HG02973 (cell line): ENCODE data around the gene MRC2.

Source experiments
- ATAC-seq: cut with Tn5 transposase; IDR thresholded peaks from one replicate; pipeline ENCODE4 v1.9.1; 2021; ENCODE audit warnings: moderate library complexity; ENCODE audit not compliant: unreplicated experiment

MRC2 gene

DNA sequence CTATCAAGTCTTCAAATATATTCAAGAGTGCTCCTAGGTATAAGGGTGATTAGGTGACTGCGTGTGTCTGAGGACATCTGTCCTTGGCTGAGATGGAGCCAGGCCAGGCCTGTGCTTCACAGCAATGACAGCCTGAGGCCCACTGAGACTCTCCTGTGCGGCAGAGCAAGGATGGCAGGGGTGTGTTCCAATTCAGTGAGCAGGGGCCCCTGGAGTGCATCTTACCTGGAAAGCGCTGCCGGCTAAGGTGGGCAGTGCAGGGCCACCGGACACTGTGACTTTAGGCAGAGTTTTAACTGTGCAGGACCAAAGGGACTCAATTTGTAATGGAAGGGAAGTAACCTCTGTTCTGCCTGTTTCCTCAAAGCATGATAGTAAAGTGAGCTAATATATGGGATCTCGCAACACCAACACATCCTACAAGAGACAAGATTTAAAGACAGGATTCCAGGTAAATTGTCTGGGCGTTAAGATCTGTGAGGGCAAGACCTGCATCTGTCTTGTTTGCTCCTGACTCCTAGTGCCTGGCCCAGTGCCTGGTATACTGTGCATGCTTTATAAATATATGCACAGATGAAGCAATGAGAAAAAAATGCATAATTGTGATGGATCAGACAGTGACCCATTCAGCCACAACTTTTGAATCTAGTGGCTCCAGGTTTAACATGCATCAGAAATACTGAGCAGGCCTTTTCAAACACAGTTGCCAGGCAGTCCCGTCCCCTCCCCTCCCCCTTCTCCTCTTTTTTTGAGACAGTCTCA is 86.7 kb downstream of the MRC2 start:
- no peak for ATAC-seq

DNA sequence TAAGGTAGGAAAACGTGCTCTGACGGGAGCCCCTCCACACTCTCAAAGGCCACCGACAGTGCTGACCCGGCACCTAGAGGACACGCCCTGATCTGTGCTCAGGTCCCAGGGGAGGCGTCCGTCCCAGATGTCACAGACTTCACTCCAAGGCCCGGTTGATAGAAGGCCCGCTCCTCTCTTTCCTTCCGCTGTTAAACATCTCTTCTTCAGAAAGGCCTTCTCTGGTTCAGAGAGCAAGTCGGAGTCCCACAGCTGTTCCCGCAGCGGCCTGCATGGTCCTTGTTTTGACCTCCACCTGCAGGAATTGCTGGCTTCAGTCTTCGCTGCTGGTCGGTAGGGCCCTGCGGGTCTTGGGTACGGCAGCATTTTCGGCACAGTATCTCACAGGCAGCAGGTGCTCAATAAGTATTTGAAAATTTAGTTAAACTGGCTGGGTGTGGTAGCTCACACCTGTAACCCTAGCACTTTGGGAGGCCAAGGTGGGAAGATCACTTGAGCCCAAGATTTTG is 88.5 kb downstream of the MRC2 start:
- no peak for ATAC-seq

DNA sequence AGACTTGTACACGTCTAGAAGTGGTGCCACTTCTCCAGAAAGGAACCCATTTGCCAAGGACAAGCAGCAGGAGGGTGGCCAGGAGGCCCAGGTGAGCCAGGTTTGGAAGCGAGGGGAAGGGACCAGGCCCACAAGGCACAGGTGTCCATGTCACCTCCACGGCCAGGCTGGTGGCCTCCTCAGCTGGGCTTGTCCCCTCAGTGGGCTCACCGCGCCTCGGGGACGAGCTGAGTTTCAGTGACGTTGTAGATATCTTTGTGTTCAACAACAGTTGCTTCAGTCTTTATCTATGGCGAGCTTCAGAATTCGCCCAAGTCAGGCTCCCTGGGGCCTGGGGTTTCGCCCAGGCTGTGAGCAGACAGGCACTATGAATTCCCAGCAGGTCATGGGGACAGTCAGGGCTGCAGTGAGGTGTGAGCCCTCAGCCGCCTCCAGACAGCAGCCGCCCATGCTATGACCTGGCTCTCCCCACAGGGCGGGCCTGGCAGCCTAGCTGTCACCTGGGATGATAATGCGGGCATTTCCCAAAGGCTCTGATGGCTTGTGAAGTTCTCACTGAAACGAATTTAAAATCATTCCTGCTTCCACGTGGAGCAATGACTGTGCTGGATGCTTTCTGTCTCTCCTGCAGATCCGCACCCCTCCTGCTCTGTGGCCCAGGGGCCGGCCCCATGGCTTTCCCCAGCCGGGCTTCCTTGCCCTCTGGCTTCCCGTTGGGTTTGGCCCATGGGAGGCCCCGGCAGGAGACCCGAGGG is 89.5 kb downstream of the MRC2 start:
- ATAC-seq = no peak

DNA sequence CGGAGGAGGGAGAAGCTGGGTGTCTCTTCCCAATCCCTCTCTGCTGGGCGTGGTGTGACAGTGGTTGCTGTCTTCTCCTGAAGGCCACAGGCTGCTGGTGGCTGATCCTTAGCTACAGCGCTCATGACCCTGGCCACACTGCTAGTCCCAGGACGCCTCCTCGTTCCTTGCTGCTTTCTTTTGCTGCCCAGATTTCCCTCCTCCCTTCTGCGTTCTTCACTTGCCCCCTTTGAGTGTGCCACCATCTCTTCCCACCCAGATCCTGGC is 90.1 kb downstream of the MRC2 start:
- no peak for ATAC-seq

DNA sequence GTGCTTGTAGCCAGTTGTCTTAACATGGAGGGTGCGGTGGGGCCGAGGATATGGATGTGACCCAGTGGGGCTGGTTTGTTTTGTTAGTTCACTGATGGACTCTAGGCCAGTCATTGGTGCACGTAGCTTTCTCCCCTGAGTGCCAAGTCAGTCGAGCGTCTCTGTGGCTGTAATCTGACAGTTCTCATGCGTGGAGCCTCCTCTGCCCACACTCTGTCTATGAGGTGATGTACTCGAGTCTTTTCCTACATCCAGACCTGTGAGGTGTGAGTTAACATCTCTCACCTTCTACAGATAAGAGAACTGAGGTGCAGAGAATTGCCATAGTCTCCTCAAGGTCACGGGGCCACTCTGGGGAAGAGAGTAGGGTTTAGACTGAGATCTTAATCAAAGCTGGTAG is 90.4 kb downstream of the MRC2 start:
- no peak for ATAC-seq

DNA sequence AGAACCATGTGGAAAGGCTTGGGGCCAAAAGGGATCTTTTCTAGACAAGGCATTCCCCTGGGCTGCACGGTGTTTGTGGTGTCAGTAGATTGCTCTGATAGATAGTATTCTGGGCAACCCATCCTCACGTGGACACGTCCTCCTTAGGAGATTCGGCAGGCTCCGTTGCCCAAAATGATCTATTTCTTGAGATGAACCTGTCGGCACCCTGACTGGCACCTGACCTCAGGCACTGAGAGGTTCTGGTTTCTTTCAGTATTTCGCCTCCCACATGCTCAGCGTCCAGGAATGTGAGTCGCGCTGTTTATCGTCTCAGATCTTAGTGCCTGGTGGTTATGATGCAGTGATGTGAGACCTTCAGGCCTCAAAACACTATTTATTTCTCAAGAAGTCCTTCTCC is 91.0 kb downstream of the MRC2 start:
- ATAC-seq = no peak

DNA sequence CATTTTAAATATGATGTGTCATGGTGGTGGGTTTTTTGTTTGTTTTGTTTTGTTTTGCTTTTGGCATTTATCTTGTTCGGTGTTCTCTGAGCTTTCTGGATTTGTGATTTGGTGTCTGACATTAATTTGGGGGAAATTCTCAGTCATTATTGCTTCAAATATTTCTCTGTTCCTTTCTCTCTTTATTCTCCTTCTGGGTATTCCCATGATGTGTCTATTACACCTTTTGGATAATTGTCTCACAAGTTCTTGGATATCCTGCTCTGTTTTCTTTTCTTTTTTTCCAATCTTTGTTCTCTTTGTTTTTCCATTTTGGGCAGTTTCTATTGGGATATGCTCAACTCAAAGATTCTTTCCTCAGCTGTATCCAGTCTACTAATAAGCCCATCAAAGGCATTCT is 92.1 kb downstream of the MRC2 start:
- ATAC-seq = no peak

DNA sequence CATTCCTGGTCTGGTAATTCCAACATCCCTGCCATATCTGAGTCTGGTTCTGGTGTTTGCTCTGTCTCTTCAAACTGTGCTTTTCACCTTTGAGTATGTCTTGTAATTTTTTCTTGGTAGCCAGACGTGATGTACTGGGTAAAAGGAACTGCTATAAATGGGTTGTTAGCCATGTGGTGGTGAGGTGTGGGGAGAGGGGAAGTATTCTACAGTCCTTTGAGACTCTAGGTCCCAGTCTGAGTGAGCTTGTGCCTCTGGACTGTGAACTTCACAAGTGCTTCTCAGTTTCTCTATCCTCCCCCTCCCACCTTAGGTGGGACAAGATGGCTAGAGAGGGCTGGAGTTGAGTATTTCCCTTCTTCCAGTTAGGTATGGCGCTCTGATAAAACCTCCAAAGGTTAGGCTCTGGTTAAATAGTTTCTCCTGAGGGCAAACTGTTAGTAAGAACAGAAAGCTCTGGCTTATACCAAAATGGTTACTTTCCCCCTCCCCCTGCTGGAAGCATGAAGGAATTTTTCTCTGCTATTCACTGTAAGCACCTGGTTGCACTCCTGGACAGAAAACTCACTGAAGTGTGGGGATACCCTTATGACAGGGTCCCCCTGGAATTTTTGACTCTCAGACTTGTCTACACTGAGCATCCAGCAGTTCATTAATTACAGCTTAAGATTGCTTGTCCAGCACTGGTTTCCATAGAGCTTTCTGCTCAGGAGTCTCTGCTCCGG is 92.8 kb downstream of the MRC2 start:
- no peak for ATAC-seq

DNA sequence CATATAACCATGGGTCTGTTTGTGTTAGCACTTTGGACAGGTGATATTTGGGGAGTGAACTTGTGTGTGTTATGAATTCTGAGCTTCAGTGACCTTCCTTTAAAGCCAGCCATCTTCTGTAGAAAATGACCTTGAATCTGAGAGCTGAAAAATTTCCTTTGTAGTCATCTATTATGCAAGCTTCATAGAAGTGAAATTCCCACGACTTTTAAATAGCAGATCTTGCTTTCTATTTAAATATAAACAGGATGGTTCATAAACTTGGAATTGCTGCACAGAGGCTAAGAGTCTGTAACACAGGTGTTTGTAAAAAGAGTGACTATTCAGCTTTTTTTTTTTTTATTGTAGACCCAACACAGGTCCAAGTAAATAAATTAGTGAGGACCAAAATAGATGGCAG is 95.2 kb downstream of the MRC2 start:
- ATAC-seq = no peak

DNA sequence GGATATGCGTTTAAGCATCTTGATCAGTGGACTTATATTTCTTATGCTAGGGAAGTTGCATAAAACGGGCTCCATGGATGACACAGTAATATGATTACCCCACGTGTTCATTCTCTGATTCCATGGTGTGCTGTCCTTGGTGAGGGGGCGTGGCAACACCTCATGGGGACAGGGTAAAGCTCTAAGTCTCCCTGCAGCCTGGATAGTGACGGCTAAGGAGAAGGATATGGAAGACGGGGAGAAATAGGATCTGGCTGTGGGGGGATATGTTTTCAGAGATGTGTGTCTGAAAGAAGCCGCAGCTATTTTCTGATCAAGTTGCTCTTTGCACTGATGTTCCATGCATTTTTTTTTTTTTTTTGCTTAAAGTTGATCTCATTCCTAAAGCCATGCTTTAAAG is 96.4 kb downstream of the MRC2 start:
- ATAC-seq = no peak

DNA sequence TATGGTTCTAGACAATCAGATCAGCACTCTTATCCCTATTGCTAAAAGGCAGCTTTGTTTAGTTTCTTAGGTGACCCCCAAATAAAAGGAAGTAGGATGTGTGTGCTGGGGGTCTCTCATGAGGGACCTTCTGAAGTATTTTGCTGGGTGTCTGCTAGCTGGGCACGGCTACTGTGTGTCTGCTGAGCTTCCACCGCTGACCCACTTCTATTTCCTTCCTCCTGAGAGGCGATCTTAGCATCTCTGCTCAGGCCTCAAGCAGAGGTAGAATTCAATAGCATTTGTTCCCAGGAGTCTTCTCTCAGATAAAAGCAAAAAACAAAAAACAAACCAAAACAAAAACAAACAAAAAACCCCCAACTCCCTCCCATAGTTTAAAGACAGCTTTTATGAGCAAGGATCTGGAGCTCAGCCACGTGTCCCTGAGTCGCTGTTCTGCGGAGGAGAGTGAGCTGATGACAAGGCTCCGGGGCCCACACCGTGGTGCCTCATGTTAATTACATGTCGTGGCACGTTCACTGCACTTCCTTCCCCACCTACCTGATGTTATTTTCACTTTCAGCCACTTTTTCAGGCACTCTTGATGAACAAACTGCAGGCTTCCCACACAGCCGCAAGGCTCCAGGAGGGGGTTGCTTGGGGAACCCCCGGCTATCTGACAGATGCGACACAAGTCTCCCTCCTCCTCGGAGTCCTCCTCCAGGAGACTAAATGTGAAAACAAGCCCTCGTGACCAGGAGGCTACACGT is 97.1 kb downstream of the MRC2 start:
- peak; percentile 93 for ATAC-seq

DNA sequence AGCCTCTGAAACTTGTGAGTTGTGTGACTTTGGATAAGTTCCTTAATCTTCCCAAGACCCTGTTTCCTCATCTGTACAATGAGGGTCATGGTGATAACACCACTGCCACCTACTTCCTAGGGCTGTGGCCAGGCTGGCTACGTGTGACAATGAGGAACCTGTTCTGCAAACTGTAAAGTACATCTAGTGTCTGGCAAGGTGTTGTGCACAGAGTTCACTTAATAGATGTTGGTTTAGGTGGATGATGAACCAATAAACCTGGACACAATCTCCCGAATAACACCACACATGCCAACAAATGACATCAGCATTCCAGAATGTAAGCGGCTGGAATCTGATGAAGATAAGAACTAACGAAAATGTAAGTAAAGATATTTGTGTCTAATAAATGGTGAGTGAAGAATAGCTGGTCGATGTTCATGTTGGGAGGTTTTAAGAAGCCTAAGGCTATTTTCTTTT is 98.3 kb downstream of the MRC2 start:
- ATAC-seq = no peak

DNA sequence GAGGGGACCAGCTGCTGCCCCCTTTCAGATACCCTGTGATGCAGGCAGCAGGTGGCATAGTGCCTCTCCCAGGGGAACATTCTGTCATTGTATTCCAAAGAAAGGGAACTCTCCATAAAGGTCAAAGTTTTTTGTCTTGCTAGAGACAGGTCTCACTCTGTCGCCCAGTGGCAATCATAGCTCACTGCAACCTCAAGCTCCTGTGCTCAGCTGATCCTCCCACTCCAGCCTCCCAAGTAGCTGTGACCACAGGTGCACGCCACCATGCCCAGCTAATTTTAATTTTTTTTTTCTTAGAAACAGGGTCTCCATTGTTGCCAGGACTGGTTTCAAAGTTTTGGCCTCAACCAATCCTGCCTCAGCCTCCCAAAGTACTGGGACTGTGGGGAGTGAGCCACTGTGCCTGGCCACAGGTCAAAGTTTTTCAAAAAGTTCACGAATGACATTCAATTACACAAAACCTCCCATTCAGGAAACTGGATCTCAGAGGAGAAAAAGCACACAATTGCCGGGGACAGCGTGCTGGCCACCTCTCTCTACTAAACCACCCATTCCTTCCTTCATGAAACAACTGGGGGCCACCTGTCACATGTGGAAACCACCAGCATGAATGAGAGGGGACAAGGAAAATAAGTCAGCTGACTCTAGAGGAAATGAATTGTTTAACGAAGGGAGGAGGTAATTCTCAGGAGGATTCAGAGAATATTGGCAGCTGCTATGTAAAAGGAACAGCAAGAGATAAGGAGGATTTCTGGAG is 100.6 kb downstream of the MRC2 start:
- ATAC-seq = no peak

DNA sequence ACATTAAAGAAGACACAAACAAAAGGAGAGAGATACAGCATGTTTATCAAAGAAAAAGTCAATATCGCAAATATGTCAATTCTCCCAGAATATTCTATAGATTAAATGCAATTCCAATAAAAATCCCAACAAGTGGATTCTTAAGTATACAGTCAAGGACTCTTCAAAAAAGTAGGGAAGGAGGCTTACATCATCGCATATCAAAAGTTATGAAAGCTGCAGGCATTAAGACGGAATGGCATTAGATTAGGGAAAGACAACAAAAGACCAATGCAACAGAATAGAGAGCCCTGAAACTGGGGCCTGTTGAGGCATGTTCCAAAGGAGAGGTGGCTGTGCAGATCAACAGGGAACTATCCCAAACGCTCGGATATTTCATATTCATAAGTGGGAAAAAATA is 104.7 kb downstream of the MRC2 start:
- no peak for ATAC-seq

DNA sequence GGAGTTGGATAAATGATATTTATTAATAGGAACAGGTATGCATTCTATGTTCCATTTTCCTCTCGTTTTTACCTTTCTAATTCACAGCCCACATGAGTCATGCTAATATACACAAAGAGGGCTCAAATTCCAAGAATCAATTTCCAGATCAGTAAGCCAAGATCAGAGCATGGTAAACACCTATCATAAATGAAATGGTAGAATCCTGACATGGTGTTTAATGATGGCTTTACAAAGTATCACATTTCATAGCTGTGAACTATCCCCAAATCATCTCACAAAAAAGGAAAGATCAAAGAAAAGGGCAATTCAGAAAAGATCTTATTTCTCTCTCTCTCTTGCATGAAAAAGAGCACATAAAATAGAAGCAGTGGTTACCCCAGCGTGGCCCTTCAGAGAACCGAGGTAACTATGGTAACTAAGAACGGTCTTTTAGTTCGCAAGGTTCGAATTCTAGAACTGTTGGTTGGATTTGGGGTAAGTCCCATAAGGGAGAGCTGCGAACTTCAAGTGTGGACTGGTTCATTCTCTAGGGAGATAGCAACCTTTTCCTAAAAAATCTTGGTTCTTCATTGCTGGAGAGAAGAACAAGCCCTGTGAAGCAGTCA is 107.7 kb downstream of the MRC2 start:
- no peak for ATAC-seq

DNA sequence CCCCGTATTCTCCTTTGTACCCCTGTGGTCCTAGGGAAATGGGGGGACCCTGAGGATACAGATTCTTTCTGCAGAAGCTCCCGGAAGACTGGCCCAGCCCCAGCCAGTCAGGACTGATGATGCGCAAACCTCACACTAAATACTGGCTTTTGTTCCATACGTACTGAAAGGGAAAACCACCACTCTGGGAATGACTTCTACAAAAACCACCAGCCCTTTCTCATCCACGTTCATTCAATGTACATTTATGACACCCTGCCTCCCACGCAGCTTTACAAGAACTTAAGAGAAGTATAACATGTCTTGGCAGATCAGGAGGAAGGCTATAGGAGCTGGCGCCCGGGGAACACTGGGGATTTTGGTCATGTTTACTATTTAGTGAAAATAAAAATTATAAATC is 110.0 kb downstream of the MRC2 start:
- no peak for ATAC-seq

DNA sequence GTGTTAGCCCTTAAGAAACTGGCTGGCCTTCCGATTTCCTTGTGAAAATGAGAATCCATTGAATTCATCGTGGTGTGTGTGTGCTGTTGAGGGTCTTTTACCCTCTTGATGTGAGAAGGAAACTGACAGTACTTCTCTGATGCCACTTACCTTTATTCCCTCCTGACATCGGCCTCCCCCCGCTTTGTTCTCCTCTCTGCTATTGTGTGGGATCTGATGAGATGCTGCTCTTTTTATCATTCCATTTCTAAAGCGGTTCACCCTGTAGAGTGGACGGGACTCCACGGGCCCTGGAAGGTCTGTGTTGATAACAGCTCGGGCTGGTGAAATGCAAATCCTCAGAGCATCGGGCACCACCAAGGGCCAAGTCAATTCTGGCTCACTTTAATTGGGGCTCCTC is 110.8 kb downstream of the MRC2 start:
- no peak for ATAC-seq

DNA sequence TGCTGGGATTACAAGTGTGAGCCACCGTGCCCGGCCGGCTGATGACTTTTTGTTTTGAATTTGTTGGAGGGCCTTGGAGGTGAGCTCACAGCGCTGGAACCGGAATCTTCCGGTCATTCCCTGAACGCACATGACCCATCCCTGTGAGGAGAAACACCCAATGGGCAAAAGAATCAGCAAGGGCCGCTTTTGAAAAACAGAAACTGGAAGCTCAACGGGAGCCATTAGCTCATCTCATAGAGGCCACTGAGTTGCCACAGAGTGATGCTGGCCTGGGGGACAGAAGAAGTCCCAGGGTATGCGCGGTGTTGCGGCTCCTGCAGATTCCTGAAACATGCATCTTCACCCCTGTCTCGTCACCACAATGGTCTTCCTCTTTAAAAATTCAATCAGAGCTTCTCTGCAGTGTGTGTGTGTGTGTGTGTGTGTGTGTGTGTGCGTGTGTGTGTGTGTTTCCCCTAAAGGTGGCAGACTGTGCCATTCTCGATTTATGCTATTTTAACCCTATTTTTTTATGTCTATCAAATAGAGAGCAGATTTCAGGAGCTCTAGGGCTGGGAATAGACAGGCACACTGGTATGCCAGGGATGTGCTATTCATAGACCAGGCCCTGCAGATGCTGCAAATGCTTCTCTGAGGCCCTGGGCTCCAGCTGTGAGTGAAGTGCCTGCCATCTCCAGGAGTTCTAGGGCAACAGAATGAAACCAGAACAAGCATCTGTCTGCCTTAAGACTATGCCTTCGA is 112.3 kb downstream of the MRC2 start:
- no peak for ATAC-seq

DNA sequence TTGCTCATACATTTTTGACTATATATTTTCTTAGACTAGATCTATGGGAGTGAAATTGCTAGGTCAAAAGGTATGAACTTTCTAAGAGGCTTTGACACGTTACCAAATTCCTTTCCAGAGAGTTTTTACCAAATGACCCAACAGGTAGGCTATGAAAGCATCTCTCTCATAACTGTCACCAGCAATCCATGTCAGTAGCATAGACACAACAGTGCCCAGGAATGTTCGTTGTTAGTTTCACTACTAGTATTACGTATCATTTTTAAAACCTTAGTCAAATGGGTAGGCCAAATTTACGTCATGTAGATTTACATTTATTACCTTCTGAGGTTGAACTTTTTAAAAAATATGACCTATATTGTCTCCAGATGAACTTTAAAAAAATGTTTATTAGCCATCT is 113.8 kb downstream of the MRC2 start:
- peak; percentile 76 for ATAC-seq
